RCC 7860 (cell line): ENCODE data around the gene ARMH3.

Source experiments
- DNase-seq: peaks from one replicate; pipeline ENCODE4 v3.0.0-alpha.2; 2015; ENCODE audit warnings: low spot score
- FAIRE-seq: peaks from 2 replicates; lab custom pipeline; 2012; peaks lifted over from hg19 to GRCh38; lab: Jason Lieb, UNC

ARMH3 gene, protein sequence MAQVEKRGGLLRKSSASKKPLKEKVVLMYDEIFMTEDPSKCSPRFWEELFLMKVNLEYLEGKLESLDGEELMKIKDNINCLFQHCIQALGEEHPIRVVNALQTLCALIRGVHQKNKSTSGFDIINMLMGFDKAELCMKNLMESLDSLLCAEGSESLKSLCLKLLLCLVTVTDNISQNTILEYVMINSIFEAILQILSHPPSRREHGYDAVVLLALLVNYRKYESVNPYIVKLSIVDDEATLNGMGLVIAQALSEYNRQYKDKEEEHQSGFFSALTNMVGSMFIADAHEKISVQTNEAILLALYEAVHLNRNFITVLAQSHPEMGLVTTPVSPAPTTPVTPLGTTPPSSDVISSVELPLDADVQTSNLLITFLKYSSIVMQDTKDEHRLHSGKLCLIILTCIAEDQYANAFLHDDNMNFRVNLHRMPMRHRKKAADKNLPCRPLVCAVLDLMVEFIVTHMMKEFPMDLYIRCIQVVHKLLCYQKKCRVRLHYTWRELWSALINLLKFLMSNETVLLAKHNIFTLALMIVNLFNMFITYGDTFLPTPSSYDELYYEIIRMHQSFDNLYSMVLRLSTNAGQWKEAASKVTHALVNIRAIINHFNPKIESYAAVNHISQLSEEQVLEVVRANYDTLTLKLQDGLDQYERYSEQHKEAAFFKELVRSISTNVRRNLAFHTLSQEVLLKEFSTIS

DNA sequence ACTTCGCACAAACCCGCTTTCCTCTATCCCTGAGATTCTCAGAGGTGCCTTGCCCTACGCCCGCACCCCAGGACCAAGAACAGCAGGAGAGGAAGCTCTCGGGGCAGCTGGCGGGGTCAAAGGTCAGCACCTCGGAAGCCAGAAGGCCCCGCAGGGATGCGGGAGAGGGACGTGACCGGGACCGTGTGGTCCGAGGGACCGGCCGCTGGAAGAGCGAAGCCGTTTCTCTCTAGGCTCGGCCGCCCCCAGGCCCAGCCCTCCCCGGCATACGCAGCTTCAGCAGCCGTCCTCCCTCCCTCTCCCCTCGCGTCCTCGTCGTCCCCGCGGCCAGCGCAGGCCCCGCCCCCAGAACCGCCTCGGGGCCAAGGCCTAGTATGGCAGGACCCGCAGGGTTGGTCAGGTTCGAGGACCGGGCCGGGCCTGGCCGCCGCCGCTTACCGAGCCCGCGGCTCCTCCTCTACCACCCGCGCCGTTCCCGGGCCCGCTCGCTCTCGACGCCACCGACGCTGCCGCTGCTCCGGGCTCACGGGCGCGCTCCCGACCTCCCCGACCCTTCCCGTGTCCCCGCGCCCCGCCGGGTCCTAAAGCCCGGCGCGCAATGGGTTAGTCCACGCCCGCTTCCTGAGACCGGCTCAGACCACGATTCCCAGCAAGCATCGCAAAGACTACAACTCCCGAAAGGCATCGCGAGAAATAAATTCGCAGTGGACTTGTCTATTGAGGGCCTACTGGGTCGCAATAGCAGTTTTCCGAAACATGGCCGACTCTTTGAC lies at the start of gene ARMH3:
Gene ARMH3, minus strand, starts transcription at position 527 of the 773 bp plus-strand sequence. CDS start 16,059 bp downstream, outside the sequence.
- peak; percentile 69 for FAIRE-seq
- peak; percentile 90 for DNase-seq

DNA sequence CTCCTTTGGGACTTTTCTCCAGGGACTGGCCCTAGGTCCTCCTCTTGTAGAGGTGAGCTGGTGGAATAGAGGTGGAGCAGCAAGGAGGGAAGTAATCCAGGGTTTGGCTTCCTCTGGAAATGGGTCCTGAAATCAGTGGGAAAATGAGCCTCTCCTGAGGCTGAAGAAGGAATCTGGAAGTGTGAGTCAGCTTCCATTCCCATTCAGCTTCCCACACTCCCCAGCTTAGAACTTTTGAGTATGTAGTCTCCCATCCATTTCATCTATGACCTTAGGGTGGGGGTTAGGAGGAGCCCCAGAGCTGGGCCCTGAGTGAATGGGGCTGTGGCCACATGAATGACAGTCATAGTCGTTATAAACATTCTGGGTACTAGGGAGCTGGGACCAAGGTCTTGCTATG lies 46.4 kb upstream of the ARMH3 start:
- FAIRE-seq (no peak), DNase-seq (no peak)

DNA sequence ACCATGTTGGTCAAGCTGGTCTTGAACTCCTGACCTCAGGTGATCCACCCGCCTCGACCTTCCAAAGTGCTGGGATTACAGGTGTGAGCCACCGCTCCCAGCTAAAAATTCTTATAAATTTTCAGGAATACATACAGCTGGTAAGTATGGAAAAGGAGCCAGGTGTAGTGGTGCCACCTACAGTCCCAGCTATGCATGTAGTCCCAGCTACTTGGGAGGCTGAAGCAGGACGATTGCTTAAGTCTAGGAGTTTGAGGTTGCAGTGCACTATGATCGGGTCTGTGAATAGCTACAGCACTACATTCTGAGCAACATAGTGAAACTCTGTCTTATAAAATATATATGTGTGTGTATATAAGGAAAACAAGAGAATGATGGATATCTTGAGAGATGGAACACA lies 45.2 kb upstream of the ARMH3 start:
- no peak for FAIRE-seq
- DNase-seq: no peak

DNA sequence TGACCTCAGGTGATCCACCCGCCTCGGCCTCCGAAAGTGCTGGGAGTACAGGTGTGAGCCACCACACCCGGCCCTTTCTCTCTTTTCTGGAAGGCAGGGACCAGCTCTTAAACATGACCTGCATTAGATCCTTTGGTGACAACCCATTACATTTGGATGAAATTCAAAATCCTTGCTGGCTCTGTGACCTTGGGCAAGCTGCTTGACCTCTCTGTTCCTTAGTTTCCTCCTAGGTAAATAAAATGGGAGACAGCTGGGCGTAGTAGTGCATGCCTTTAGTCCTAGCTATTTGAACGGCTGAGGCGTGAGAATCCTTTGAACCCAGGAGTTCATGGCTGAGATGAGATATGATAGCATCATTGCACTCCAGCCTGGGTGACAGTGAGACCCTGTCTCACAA lies 40.5 kb upstream of the ARMH3 start:
- FAIRE-seq: no peak
- DNase-seq: no peak

DNA sequence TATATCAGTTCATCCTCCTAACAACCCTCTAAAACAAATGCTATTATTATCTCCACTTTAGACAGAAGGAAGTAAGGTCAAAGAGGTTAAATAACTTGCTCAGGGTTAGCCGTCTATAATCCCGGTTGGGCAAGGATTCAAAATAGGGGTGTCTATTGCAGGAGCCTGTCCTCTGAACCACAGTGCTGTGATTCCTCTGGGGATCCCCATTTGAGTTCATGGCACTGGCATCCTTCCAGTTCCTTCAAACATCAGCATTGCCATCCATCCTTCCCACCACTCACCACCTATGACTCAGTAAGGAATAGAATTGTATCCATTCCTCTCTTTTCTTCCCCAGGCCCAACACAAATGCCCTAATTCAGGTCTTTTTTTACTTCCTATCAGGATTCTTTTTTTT lies 34.8 kb upstream of the ARMH3 start:
- no peak for FAIRE-seq
- DNase-seq: no peak

DNA sequence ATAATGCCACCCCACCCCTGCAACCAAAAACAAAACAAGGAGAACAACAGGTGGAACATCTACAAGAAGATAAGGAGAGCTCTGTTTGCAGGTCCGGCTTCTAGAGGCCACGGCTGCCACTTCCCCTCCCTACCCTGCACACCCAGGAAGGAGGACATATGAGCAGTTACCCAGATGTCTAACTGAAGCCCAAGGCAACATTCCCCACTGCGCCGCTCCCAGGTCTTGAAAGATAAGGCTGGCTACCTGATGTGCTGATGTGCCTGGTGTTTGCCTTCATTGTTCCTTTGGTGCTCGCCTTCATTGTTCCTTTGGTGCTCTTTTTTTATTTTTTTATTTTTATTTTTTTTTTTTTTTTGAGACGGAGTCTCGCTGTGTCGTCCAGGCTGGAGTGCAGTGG lies 30.2 kb upstream of the ARMH3 start:
- FAIRE-seq (no peak), DNase-seq (no peak)

DNA sequence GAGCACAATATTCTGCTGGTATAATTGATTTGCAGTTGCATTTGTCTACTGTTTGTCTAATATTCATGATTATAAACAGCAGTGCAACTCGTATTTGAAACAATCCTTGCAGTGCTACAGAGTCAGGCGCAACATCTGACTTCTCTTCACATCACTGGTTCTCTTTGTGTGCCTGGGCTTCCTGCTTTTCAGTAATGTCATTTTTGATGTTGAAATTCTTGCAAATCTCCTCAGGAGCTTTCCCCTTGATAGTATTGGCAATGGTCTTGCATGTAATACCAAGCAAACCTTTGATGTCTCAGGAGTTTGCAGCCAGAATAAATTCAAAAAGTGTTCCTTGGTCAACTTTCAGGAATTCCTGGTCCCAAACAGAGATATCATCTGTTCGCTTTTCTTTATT lies 29.4 kb upstream of the ARMH3 start:
- no peak for DNase-seq
- no peak for FAIRE-seq

DNA sequence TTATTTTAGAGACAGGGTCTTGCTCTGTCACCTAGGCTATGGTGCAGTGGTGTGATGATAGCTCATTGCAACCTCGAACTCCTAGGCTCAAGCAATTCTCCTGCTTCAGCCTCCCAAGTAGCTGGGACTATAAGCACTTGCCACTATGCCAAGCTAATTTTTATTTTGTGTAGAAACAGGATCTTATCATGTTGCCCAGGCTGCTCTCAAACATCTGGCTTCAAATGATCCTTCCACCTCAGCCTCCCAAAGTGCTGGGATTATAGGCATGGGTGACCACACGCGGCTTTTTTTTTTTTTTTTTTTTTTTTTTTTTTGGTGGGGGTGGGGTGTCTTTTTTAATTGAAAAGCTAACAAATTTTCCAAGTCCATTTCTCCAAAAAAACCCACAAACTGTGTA lies 27.6 kb upstream of the ARMH3 start:
- no peak for DNase-seq
- FAIRE-seq: no peak

DNA sequence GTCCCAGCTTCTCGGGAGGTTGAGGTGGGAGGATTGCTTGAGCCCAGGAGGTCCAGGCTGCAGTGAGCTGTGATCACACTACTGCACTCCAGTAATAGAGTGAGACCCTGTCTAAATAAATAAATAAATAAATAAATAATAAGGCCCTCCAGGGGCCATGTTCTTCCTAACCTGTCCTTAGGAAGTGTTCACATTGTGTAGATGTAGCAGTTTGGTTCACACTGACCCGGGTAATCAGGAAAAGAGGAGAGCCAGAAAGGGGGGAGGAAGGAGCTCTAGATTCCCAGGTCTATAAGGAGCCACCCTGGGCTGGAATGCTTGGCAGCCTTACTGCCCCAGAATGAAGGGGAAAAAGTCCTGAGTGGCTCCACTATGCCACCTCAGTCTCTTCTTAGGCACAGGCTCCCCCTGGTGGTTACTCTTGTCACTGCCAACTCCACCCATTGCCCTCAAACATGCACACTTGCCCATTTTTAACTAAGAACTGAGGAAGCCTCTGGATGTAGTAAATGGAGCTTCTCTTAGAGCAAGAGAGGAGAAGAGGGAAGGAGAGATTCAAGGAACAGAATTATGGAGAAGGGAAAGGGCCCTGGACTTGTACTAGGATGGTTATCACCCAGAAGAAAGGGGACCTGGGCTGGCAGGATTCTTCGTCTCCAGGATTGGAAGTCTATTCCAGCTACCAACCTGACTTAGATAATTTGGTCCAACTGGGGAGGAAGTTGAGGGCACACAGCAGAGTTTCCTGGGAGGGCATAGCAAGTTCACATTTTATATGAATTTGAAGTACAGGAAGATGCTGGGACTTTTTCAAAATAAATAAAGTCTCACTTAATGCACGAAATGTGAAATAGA lies 16.9 kb upstream of the ARMH3 start:
- peak; percentile 67 for FAIRE-seq

DNA sequence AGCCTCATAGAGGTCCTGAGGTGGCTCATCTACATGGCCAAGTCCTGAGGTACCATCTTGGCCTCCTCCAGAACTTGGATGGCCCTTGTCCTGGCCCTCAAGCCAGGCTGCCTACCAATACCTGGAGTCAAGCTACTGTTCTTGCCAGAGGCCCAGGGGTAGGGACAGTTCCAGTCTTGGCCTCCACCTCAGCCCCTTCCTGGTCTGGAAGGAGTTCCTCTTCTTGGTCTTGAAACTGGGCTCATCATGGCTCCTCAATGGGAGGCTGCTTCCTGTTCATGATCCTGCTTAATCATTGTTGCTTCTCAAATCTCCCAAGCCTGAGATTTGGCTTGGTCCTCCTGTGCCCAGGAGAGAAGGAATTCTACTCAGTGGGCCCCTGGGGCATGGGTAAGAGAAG lies 13.1 kb upstream of the ARMH3 start:
- DNase-seq: no peak
- FAIRE-seq: no peak

More for the DNA sequence above, 16.9 kb upstream of the ARMH3 start:
- peak; percentile 61 for DNase-seq

DNA sequence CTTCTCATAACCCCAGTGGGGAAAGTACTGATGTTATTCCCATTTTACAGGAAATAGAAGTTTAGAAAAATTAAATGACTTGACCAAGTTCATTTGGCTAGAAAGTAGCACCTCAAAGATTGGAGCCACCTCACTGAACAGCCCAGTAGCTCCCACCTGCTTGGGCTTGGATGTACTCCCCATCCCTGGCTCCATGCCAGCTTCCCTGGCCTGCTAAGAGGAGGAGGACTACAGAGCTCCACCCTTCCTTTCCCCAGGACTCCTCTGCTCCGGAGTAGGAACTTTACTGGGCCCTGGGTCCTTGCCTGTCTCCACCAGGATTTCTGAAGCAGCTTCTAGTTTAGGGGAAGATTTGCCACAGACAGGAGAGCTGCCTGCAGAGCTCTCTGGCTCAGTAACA lies 12.2 kb upstream of the ARMH3 start:
- DNase-seq: no peak
- no peak for FAIRE-seq

DNA sequence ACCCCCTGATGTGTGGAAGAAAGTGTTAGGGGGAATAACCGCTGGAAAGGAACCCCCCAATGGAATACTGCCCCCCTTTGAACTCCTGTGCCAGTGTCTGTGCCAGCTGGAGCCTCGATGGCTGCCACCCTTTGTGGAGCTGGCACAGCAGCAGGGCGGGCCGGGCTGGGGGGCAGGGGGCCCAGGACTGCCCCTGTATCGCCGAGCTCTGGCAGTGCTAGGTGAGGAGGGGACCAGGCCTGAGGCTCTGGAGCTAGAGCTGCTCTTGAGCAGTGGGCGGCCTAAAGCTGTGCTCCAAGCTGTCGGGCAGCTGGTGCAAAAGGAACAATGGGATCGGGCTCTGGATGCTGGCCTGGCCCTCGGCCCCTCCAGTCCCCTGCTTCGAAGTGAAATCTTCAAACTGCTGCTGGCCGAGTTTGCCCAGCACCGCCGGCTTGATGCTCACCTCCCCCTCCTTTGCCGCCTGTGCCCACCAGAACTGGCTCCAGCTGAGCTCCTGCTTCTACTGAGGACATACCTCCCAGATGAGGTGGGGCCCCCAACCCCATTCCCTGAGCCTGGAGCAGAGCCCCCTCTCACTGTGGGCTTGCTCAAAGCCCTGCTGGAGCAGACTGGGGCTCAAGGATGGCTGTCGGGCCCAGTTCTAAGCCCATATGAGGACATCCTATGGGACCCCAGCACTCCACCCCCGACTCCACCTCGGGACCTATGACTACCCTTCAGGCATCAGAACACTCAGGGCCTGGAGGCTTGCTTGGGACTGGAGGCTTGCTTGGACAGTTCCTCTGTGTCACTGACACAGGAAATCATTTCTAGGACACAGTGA lies 11.3 kb upstream of the ARMH3 start:
- DNase-seq (no peak), FAIRE-seq (no peak)

DNA sequence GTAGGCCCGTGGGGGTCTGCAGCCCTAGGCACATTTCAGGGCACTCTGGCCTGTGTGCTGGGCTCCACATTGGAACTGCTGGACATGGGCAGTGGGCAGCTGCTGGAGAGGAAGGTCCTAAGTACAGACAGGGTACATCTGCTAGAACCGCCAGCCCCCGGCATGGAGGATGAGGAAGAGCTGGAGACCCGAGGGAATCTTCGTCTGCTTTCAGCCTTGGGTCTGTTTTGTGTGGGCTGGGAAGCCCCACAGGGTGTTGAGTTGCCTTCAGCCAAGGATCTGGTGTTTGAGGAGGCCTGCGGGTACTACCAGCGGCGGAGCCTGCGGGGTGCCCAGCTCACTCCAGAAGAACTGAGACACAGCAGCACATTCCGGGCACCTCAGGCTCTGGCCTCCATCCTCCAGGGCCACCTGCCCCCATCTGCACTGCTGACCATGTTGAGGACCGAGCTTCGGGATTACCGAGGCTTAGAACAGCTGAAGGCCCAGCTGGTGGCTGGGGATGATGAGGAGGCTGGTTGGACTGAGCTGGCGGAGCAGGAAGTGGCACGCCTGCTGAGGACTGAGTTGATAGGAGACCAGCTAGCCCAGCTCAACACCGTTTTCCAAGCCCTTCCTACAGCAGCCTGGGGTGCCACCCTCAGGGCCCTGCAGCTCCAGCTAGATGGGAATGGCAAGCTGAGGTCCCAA lies 10.6 kb upstream of the ARMH3 start:
- FAIRE-seq: no peak
- no peak for DNase-seq

DNA sequence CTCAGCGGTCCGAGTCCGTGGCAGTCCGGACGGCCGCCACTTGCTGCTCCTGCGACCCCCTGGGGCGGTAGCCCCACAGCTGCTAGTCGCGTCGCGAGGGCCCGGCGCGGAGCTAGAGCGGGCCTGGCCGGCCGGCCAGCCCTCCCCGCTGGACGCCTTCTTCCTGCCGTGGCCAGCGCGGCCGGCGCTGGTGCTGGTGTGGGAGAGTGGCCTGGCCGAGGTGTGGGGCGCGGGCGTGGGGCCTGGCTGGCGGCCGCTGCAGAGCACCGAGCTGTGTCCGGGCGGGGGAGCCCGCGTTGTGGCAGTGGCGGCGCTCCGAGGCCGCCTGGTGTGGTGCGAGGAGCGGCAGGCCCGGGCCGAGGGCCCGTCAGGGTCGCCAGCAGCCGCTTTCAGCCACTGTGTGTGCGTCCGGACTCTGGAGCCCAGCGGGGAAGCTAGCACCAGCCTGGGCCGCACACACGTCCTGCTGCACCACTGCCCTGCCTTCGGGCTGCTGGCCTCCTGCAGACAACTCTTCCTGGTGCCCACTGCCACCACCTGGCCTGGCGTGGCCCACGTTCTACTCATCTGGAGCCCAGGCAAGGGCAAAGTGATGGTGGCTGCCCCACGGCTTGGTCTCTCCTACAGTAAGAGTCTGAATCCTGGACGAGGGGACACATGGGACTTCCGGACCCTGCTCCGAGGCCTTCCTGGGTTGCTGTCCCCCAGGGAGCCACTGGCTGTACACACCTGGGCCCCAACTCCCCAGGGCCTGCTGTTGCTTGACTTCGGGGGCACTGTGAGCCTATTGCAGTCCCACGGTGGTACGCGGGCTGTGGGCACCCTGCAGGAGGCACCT lies 9.8 kb upstream of the ARMH3 start:
- FAIRE-seq (no peak), DNase-seq (no peak)

DNA sequence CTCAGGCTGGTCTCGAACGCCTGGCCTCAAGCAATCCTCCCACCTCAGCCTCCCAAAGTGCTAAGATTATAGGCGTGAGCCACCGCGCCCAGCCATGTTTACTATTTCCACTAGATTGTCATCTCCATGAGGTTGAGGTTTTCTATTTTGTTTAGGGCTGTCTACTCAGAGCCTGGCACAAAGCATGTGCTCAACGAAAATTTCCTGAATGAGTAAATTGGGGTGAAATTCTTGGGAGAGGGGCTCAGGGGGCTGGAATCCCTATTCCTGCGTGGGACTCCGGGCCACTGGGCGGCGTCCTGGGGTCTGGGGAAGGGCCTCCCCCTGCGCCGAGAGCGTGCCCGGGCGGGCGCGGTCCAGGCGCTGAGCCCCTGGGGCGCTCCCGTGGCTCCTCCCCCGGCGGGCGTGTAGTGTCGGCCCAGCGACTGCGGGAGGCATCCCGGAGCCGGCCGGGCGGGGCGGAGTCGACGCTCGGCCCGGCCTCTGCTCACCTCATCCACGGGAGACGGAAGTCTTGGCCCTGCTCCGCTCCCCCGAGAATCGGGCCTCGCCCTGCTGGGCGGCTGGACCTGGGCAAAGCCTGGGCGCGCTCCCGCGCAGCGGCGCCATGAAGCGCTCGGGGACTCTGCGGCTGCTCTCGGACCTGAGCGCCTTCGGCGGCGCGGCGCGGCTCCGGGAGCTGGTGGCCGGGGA lies 9.0 kb upstream of the ARMH3 start, which contains the start of gene HPS6:
Gene HPS6, plus strand, starts transcription at position 482 of the 693 bp plus-strand sequence. Its CDS starts 126 bp downstream, at position 608.
- DNase-seq: peak; percentile 80
- FAIRE-seq: no peak

DNA sequence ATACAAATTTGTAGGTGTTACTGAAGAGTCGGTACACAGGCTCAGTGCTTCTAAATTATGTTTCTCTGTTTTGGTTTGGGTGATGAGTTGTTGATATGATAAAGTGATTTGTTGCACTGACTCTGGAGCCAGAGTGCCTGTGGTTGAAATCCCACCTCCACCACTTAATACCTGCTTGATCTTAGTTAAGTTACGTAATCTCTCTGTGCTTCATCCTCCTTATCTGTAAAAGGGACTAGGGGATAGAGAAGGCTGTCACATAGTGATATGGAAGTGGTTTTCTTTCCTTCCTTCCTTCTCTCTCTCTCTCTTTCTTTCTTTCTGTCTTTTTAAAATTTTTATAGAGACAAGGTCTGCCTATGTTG lies 8.5 kb upstream of the ARMH3 start:
- DNase-seq (no peak), FAIRE-seq (no peak)

DNA sequence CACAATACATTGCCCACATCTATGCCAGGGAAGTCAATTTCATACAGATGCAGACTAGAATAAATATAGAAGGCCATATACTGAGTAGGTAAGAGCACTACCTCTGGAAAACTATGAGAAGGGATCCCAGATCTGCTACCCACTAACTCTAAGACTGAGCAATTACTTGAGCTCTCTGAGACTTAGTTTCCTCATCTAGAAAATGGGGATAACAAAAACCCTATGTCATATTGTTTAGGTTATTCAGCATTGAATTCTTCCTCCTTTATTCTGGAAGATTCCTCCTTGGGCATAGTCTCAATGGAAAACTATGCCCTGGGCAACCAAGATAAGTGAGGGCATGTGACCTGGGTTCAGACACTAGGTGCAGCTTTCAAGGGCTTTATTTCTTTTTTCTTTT lies 4.0 kb upstream of the ARMH3 start:
- FAIRE-seq: no peak

More for the DNA sequence above, 4.0 kb upstream of the ARMH3 start:
- no peak for DNase-seq
